Measurements from ENCODE around the gene SSRP1.
"Not testable (repeated sequence)": the region's sequence is repeated elsewhere in the genome, so short reads cannot be mapped to it uniquely, and the experiment has no call there.

- not testable (repeated sequence) for TF ChIP-seq CTCF, EZH2 (IDR thresholded peaks at IDR 0.05)
Observed at GRCh38 chr11:57361420-57361819, 25.7 kb upstream of the SSRP1 start.
